SIG-M5 treated with dmso at 0.1 percent for 504 hours (cell line): ENCODE measurements around the gene ACBD6.
A peak's percentile ranks its signal among the peaks of the same experiment; 100 is the strongest.

Source experiments
- DNase-seq: peaks from one replicate; lab custom pipeline; 2025; ENCODE audit not compliant: unreplicated experiment; lab: John Stamatoyannopoulos, UW

Gene ACBD6

GRCh38 chr1:180258290-180258689, 244.1 kb downstream of the ACBD6 start:
- DNase-seq = no peak

- no peak for DNase-seq
These were observed 244.9 kb downstream of the ACBD6 start for GRCh38 chr1:180257486-180257885.

DNA sequence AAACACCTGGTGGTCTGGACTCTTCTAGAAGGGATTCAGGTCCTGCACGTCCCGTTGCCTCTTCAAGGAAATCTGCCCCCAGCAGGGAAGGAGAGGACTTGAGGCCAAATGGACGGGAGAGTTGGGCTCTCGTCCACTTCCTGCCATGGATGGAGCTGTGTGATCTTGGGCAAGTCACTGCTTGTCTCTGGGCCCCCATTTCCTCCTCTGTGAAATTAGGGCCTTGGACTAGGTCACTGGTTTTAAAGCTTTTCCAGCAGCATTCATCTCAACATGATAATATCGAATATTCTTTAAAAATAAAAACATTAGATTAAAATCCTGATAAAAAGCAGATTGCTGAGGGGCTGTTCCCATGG, 245.4 kb downstream of the ACBD6 start:
- no peak for DNase-seq

GRCh38 chr1:180256341-180257027, 245.9 kb downstream of the ACBD6 start:
- DNase-seq = no peak

- DNase-seq = no peak
These were observed 246.6 kb downstream of the ACBD6 start for GRCh38 chr1:180255536-180256340.

DNA sequence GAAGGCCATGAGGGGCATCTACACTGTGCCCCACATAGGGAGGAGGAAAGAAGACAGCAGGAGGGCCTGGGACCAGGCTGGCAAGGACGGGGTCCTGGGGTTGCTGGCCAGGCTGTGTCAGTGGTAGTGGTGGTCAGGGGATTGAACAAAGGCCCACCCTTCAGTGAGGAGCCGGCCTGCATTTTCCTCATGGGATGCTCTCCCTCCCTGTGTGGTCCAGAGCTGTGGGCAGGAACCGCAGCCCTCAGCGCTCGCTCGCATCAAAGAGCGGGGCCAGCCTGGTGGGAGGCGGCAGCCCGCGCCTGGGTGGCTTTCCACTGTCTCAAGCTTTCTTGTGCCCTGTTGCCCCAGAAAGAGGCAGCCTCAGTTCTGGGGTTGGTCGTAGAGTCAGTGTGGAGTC, 247.5 kb downstream of the ACBD6 start:
- no peak for DNase-seq

DNA sequence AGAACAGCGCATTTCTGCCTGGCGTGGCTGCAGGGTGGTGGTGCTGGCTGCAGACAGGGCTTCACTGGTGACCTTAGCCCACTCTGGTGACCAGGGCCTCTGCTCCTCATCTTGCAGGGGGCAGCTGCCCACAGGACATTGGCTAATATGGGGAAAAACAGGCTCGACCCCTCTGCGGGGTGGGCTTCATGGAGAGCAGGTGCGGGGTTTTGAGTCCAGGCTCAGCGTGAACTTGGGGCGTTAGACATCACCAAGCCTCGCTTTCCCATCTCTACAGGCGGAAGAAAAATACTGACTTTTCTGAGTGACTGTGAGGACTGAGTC, 247.9 kb downstream of the ACBD6 start:
- no peak for DNase-seq

DNA sequence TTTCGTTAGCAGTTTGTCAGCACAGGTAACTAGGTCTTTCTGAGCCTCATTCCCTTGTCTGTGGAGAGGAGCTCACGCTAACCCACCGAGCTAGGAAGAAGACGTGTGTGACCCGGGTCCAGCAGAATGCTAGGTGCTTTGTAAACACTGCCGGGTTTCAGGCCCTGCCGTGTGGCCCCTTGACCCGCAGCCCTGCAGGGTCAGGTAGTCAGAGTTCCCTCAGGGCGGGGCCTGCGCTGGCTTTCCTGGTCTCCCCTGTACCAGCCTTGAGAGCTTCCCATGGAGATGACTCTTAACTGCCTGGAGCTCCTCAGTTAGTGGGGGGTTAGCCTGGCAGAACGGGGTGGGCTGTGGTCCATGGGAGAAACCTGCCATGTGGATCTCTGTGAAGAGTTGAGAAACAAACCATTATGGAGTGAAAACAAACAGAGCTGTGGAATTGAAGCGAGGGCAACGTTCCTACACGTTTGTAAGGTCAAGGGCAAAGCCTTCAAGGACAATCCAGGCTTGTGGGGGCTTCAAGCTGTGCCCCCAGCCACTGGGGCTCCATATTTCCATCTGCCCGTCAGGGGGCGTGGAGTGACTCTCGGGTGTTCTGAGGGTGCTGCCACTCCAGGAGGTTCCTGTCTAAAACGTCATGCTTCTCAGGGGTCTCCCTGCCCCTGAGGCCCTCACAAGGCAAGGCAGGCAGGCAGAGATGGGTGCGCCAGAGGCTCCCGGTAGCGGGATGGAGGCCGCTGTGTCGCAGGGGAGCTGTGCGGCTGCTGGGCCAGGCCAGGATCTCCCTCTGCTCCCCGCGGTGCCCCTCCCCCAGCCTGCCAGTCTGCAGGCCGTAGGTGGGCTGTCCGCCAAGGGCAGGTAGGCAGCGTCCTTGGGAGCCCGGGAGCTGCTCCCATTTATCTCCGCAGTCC, 248.5 kb downstream of the ACBD6 start:
- no peak for DNase-seq

DNA sequence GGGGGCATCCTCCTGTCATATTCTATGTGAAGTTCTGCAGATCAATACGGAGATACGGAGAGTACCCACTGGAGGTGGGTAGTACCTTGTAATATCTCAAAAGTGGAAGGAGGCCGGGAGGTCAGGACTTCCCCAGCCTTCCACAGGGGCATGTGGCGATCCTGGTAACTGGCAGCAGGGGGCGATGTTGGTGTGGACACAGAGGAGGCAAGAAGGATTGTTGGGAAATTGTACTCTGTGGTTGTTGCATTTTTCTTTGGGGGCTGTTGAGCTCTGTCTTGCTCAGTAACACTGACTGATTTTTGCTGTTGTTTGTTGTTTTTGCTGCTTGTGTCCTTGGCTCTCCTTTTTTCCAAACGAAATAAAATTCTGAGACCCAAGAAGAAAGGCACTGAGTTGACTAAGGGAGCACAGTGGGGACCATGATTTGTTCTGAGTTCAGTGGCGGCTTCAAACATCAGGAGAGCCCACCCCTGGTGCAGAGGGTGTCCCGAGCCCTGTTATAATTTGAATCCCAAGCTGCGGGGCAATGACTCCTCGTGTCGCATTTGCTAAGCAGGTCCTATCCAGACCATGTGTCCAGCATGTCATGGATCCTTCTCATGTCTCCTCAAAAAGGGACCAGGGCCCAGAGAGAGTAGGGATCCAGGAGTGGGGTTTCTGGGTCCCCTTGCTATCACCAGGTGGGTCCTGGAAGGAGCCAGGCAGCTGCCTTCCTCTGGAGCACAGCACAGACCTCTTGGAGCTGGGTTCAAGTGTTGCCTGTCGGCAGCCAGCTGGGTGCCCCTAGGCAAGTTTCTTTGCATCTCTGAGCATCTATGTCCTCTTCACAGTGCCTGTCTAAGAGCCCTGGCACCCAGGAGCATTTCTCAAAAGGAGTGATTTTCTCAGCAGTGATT, 249.5 kb downstream of the ACBD6 start:
- peak; percentile 86 for DNase-seq

DNA sequence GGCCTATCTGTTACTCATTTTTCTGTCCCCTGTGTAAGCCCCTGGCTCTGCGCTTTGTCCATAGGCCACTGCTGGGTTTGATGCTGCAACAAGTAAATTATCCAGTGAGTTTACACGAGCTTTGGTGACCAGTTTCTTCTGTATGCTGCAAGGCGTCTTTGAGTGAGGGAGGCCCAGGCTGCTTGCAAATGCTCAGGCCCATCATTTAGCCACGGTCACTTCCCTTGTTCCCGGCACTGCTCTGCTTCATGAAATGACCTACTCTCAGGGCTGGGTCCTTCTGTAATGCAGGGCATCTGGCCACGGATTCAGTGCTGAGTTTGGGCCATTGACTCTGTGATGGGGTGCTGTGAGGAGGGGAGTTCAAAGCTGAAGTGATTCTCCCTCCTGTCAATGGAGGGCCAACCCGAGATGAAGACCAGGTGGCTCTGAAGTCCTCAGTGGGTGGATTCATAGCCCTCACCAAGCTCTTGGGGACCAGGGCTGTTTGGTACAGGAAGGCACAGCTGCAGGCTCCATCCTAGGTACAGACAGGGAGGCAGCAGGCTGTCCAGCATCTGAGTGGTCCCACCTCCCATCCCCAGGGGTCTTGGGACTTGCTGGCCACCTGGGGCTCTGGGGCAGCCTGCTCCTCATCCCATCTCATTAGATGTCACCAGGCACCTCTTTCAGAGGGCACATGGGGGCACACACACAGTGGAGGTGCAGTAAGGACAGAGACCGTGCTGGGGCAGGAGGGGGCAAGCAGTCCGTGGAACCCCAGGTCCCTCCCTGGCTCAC, 250.7 kb downstream of the ACBD6 start:
- no peak for DNase-seq

- no peak for DNase-seq
These were observed 251.4 kb downstream of the ACBD6 start for GRCh38 chr1:180250883-180251509.

- DNase-seq = no peak
These were observed 251.9 kb downstream of the ACBD6 start for GRCh38 chr1:180250499-180250770.

- DNase-seq = no peak
These were observed 252.5 kb downstream of the ACBD6 start for GRCh38 chr1:180249725-180250498.

GRCh38 chr1:180248731-180249681, 253.4 kb downstream of the ACBD6 start:
- peak; percentile 13 for DNase-seq

GRCh38 chr1:180248176-180248575, 254.2 kb downstream of the ACBD6 start:
- no peak for DNase-seq

DNA sequence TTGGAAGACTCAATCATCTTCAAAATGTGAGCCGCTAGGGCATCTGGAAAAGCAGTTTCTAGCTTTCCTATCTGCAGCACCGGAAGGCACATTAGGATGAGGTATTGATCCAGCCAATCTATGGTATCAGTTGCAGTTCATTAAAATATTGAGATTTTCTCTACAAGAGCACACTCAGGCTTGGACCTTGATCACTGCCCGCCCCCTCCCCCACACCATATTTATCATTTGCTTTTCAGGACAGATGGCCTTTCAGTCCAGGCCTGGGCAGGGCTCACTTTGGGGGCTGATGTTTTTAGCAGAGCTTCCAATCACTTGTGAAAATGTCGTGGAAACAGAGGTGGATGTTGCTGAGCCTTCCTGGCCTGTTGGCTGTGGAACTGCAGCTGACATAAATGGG, 254.8 kb downstream of the ACBD6 start:
- no peak for DNase-seq

- no peak for DNase-seq
These were observed 255.3 kb downstream of the ACBD6 start for GRCh38 chr1:180247061-180247460.

GRCh38 chr1:180246579-180246978, 255.8 kb downstream of the ACBD6 start:
- DNase-seq = no peak
